Smooth muscle cell (in vitro differentiated cells): Measurements from ENCODE around the gene RHOV. TPM values are rescaled to one million over a fixed set of nuclear protein-coding genes. Genes with fewer than 3 reads are reported as not detected.

Experiments used
- DNase-seq: peaks from one replicate; lab custom pipeline; 2025; ENCODE audit not compliant: unreplicated experiment; lab: John Stamatoyannopoulos, UW
- H2AFZ ChIP-seq: fragments of 200-600 bp; sonication (generic); 2 replicates; pipeline ENCODE4 v1.6.0; 2016; ENCODE audit warnings: antibody characterized with exemption, low read depth, mild to moderate bottlenecking
- H3F3A ChIP-seq: fragments of 200-600 bp; sonication (generic); 2 replicates; pipeline ENCODE4 v1.6.0; 2017; ENCODE audit warnings: antibody characterized with exemption, low read depth
- H3K27ac ChIP-seq: fragments of 200-600 bp; sonication (generic); 2 replicates; pipeline ENCODE4 v1.5.1; 2016; ENCODE audit warnings: low read depth, mild to moderate bottlenecking
- H3K27me3 ChIP-seq: fragments of 200-600 bp; sonication (generic); 2 replicates; pipeline ENCODE4 v1.6.1; 2016; ENCODE audit warnings: low read depth, mild to moderate bottlenecking
- H3K36me3 ChIP-seq: fragments of 200-600 bp; sonication (generic); 2 replicates; pipeline ENCODE4 v1.5.1; 2016; ENCODE audit warnings: low read depth
- H3K4me1 ChIP-seq: fragments of 200-600 bp; sonication (generic); 2 replicates; pipeline ENCODE4 v1.5.1; 2016; ENCODE audit warnings: low read depth
- H3K4me2 ChIP-seq: fragments of 200-600 bp; sonication (generic); 2 replicates; pipeline ENCODE4 v1.6.0; 2016; ENCODE audit warnings: mild to moderate bottlenecking
- H3K4me3 ChIP-seq: fragments of 200-600 bp; sonication (generic); 2 replicates; pipeline ENCODE4 v1.5.1; 2016; ENCODE audit warnings: mild to moderate bottlenecking
- H3K79me2 ChIP-seq: fragments of 200-600 bp; sonication (generic); 2 replicates; pipeline ENCODE4 v1.6.0; 2016; ENCODE audit warnings: low read depth, mild to moderate bottlenecking
- H3K9ac ChIP-seq: fragments of 200-600 bp; sonication (generic); 2 replicates; pipeline ENCODE4 v1.6.0; 2016; ENCODE audit warnings: low read depth
- H3K9me3 ChIP-seq: fragments of 200-600 bp; sonication (generic); replicated peaks from 2 replicates; pipeline ENCODE4 v1.5.1; 2016; ENCODE audit warnings: low read depth
- H4K20me1 ChIP-seq: fragments of 200-600 bp; sonication (generic); 2 replicates; pipeline ENCODE4 v1.6.0; 2016; ENCODE audit warnings: low read depth
- WGBS: methylation state at CpG from one replicate; pipeline ENCODE4 v1.1.7; 2016; ENCODE audit warnings: low lambda C conversion rate; 5-methylcytosine and 5-hydroxymethylcytosine counted together
- polyA plus RNA-seq: library from polyadenylated mRNA; unstranded; fragments of >200 nt; fragmentation: Nextera tagmentation; extraction: Ambion mirVana; gene quantifications from 2 replicates; pipeline ENCODE4 v1.2.1, GENCODE V29; 2016
- total RNA-seq: library from RNA; depleted of rRNA; stranded (reverse); fragments of >200 nt; gene quantifications from 2 replicates; pipeline ENCODE4 v1.2.3, GENCODE V29; 2014
- TF ChIP-seq, protein P1 (sequence below): fragments of 200-600 bp; sonication (generic); IDR thresholded peaks from 2 replicates; pipeline ENCODE4 v1.5.1; 2017; ENCODE audit warnings: borderline replicate concordance, mild to moderate bottlenecking, antibody characterized with exemption; ENCODE audit not compliant: insufficient read depth, poor library complexity, severe bottlenecking

The RHOV gene
- total and polyA plus RNA-seq, 2 experiments from 2014 or later = 3.0 to 3.3 TPM

DNA sequence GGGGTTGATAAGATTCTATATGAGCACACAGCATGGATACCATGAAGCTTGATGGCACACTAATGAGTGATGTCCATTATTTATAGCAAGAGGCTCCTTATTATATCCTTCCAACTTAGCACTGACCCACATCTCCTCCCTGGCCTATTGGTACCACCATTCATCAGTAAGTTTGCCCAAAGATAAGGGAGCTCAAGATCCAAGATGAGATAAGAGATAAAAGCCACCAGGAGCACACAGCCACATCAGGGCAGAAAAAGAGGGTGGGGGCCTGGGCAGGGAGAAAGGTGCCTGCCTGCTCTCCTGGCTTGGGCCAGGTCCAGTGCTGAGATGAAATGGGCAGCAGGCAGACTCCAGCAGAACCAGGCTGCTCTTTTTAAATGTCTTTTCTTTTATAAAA lies 41.1 kb downstream of the RHOV start:
- no peaks in the 10 kb centered on the region for H3F3A ChIP-seq
- H3K9ac ChIP-seq = no peak overlapping the region
- no peak for DNase-seq
- TF ChIP-seq, protein P1, sequence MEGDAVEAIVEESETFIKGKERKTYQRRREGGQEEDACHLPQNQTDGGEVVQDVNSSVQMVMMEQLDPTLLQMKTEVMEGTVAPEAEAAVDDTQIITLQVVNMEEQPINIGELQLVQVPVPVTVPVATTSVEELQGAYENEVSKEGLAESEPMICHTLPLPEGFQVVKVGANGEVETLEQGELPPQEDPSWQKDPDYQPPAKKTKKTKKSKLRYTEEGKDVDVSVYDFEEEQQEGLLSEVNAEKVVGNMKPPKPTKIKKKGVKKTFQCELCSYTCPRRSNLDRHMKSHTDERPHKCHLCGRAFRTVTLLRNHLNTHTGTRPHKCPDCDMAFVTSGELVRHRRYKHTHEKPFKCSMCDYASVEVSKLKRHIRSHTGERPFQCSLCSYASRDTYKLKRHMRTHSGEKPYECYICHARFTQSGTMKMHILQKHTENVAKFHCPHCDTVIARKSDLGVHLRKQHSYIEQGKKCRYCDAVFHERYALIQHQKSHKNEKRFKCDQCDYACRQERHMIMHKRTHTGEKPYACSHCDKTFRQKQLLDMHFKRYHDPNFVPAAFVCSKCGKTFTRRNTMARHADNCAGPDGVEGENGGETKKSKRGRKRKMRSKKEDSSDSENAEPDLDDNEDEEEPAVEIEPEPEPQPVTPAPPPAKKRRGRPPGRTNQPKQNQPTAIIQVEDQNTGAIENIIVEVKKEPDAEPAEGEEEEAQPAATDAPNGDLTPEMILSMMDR = no peak
- no peaks in the 10 kb centered on the region for H3K79me2 ChIP-seq
- no peak overlapping the region for H2AFZ ChIP-seq
- H3K4me3 ChIP-seq = no peak overlapping the region
- H3K27ac ChIP-seq = no peak overlapping the region
- H3K4me2 ChIP-seq = no peak overlapping the region
- no peaks in the 10 kb centered on the region for H3K36me3 ChIP-seq
- H3K27me3 ChIP-seq = no peaks in the 10 kb centered on the region
- no peaks in the 10 kb centered on the region for H3K4me1 ChIP-seq
- no peaks in the 10 kb centered on the region for H4K20me1 ChIP-seq
- no peaks in the 10 kb centered on the region for H3K9me3 ChIP-seq

DNA sequence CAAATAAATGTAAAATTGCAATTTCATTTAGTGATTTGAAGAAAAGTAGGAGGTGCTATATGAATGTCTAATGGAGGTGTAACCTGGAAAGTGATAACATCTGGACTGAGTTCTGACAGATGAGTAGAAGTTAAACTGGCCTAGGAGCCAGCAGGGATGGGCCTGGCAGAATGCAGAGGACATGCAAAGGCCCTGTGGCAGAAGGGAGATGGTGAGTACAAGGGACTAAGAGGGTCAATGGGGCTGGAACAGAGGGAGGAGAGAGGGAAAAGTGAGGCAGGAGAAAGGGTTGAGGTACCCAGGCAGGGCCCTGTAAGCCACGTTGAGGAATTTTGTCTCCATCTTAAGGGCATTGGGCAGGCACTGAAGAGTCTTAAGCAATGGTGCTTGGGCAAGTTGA lies 42.2 kb downstream of the RHOV start:
- no peak overlapping the region for H3K4me2 ChIP-seq
- H3K36me3 ChIP-seq = no peaks in the 10 kb centered on the region
- H3K27me3 ChIP-seq = no peaks in the 10 kb centered on the region
- no peak overlapping the region for H2AFZ ChIP-seq
- no peak overlapping the region for H3K4me3 ChIP-seq
- DNase-seq = no peak
- no peaks in the 10 kb centered on the region for H3K79me2 ChIP-seq
- no peaks in the 10 kb centered on the region for H3K9me3 ChIP-seq
- WGBS = 94% methylated on average over 1 of the region's 1 CpG
- no peaks in the 10 kb centered on the region for H3F3A ChIP-seq
- no peaks in the 10 kb centered on the region for H3K4me1 ChIP-seq
- TF ChIP-seq, protein P1 = no peak
- H3K9ac ChIP-seq = no peak overlapping the region
- no peaks in the 10 kb centered on the region for H4K20me1 ChIP-seq
- H3K27ac ChIP-seq = no peak overlapping the region

DNA sequence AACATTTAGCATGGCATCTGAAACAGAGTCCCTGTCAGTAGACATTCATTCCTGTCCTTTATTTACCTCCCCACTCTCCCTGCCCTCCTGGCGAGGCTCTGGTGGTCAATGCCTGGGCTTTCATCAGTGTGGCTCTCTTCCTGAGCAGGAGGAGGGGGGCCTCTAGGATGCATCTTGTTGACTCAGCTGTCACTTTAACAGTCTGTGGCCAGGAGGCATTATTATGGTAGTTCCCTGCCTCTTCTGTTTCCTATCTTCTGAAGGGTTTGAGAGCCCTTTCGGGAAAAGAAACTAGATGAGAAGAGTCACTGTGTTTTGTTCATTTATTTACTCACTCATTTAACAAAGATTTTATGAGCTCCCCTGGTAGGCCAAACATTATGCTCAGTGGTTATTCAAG lies 43.1 kb downstream of the RHOV start:
- Histone ChIP-seq H3K36me3 (no peaks in the 10 kb centered on the region), H4K20me1 (no peaks in the 10 kb centered on the region), H3K9me3 (no peaks in the 10 kb centered on the region), H3K79me2 (no peaks in the 10 kb centered on the region), H3K27ac (no peak overlapping the region), H3F3A (no peaks in the 10 kb centered on the region), H3K4me3 (no peak overlapping the region), H3K4me1 (no peaks in the 10 kb centered on the region), H3K4me2 (no peak overlapping the region), H3K27me3 (no peaks in the 10 kb centered on the region), H3K9ac (no peak overlapping the region), H2AFZ (no peak overlapping the region)
- 57% methylated on average over 2 of the region's 2 CpGs for WGBS
- TF ChIP-seq, protein P1 = no peak
- DNase-seq = no peak

DNA sequence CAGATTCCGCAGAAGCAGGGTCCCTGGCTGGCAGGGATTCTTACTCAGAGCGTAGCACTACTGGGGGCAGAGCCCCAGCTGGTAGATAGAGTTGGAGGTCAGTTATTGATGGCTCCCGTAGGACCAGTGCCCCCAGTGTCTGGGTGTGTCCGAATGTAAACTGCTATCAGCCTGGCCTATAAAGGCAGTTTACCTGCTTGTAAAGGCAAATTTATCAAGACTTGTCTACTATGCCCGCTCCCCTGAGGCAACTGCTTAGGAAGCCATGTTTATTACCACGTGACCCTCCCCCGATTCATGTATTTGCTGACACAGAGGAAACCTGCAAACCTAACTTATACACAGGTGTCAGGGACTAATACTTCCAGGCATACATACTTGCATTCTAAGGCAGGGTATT lies 44.9 kb downstream of the RHOV start:
- Histone ChIP-seq H3F3A (no peaks in the 10 kb centered on the region), H2AFZ (no peak overlapping the region), H3K27me3 (no peaks in the 10 kb centered on the region), H4K20me1 (no peaks in the 10 kb centered on the region), H3K27ac (no peak overlapping the region), H3K9ac (no peak overlapping the region), H3K4me2 (no peak overlapping the region), H3K9me3 (no peaks in the 10 kb centered on the region), H3K4me1 (no peaks in the 10 kb centered on the region), H3K36me3 (no peaks in the 10 kb centered on the region), H3K4me3 (no peak overlapping the region), H3K79me2 (no peaks in the 10 kb centered on the region)
- no peak for DNase-seq
- 87% methylated on average over 7 of the region's 7 CpGs for WGBS
- TF ChIP-seq, protein P1 = no peak
